GM21723 (cell line): ENCODE results near the gene CPSF6.

Experiments used
- ATAC-seq: cut with Tn5 transposase; IDR thresholded peaks from one replicate; pipeline ENCODE4 v1.9.1; 2021; ENCODE audit warnings: mild to moderate bottlenecking, moderate library complexity; ENCODE audit not compliant: unreplicated experiment

CPSF6 gene

GRCh38 chr12:69318225-69318624 lies 78.9 kb downstream of the CPSF6 start:
- ATAC-seq = no peak

- ATAC-seq = no peak
Observed at GRCh38 chr12:69321351-69321750, 82.0 kb downstream of the CPSF6 start.
